ENCODE results near the gene RPE65. TPM values are rescaled to one million over a fixed set of nuclear protein-coding genes. Genes with fewer than 3 reads are reported as not detected.

Gene RPE65
- total and polyA plus RNA-seq, 2 donors (not counting 3 experiments of a cell fraction or from before 2014, with no cell fraction given): not detected

DNA sequence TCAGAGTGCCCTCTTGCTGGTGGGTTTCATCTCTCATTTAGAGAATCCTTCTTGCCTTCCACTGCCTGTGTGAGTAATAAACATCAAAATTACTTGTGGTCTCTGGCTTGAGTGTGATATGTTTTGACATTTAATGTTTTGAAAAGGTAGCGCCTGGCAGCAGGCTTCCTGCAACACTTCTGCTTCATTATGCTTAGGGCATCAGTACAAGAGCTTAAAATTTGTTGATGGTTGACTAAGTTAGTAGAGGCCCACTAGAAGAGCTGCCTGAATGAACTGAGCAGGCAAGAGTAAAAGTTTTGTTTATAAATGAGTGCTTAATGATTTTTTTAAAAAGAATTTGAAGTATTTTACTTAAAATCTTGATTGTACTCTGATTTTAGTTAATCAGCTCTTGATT, 6.4 kb upstream of the RPE65 start:
- Histone ChIP-seq H3K9me3 (replicated peaks; ENCODE audit: control insufficient read depth, insufficient read depth, low read length) (no peaks in the 10 kb centered on the region), H4K20me1 (replicated peaks; ENCODE audit: control insufficient read depth, extremely low read depth, insufficient read depth, low read length) (no peaks in the 10 kb centered on the region), H3K27me3 (ENCODE audit: control insufficient read depth in 2 of 2, insufficient read depth in 2 of 2, low read length in 2 of 2) (no peaks in the 10 kb centered on the region), H2AFZ (ENCODE audit: low read depth, low read length) (no peak overlapping the region), H3K9ac (replicated peaks; ENCODE audit: extremely low read depth, insufficient read depth, low read length) (no peak overlapping the region), H3K9me1 (replicated peaks; ENCODE audit: control insufficient read depth, extremely low read depth, insufficient read depth, low read length) (no peaks in the 10 kb centered on the region), H3K4me3 (replicated peaks in 1 of 3; ENCODE audit: insufficient read depth in 1 of 3, low read depth in 1 of 3, low read length in 3 of 3) (no peak overlapping the region), H3K79me2 (ENCODE audit: control insufficient read depth, insufficient read depth, low read length) (no peaks in the 10 kb centered on the region), H3K4me2 (ENCODE audit: insufficient read depth, low read length) (no peak overlapping the region), H3K27ac (ENCODE audit: insufficient read depth, low read depth, low read length) (no peak overlapping the region), H3K4me1 (ENCODE audit: control insufficient read depth, extremely low read depth, insufficient read depth, low read length) (no peaks in the 10 kb centered on the region), H3K36me3 (ENCODE audit: control insufficient read depth in 2 of 2, extremely low read depth in 1 of 2, insufficient read depth in 2 of 2, low read length in 2 of 2) (no peaks in the 10 kb centered on the region)
- POLR2A ChIA-PET: no interaction called here
- TF ChIP-seq JUN (IDR thresholded peaks at IDR 0.05; ENCODE audit: borderline replicate concordance, insufficient read depth, insufficient read length, low read depth): no peak
- no peak for TF ChIP-seq EZH2 (IDR thresholded peaks at IDR 0.05; ENCODE audit: borderline replicate concordance, low read depth, low read length, severe bottlenecking)
- no peak for TF ChIP-seq POLR2A (IDR thresholded peaks at IDR 0.05; ENCODE audit: low read depth, low read length)
- TF ChIP-seq POLR2AphosphoS5 (IDR thresholded peaks at IDR 0.05; ENCODE audit: insufficient read depth, low read depth, low read length): no peak
- no peak for TF ChIP-seq CTCF (IDR thresholded peaks at IDR 0.05; ENCODE audit: extremely low read depth in 1 of 2, insufficient read depth in 1 of 2, low read depth in 1 of 2, low read length in 2 of 2)
- TF ChIP-seq GATA2 (IDR thresholded peaks at IDR 0.05; ENCODE audit: insufficient read depth, insufficient read length, low read depth, low read length): no peak
- no peak for FAIRE-seq
- CTCF ChIA-PET: interaction anchor here (0.7 to 1.4 kb wide), 2 partner anchors 9 to 14 kb away, joined by 3 to 8 read pairs; no protein-coding TSS in a partner anchor
- DNase-seq (ENCODE audit: low read depth, low spot score): no peak
- dilution Hi-C loops (cut with MboI; ENCODE audit: extremely low pct_ligation_motif_present, low sequenced_read_pairs) (no loop called here), intact Hi-C loops (cut with micrococcal nuclease) (no loop called here)
- BruUV-seq (replicated peaks): no TSS peak

- BruUV-seq (replicated peaks): no TSS peak
- Histone ChIP-seq H3K79me2 (ENCODE audit: control insufficient read depth, insufficient read depth, low read length) (no peaks in the 10 kb centered on the region), H3K9ac (replicated peaks; ENCODE audit: extremely low read depth, insufficient read depth, low read length) (no peak overlapping the region), H2AFZ (ENCODE audit: low read depth, low read length) (no peak overlapping the region), H3K36me3 (ENCODE audit: control insufficient read depth in 2 of 2, extremely low read depth in 1 of 2, insufficient read depth in 2 of 2, low read length in 2 of 2) (no peaks in the 10 kb centered on the region), H3K4me3 (replicated peaks in 1 of 3; ENCODE audit: insufficient read depth in 1 of 3, low read depth in 1 of 3, low read length in 3 of 3) (no peak overlapping the region), H3K27me3 (ENCODE audit: control insufficient read depth in 2 of 2, insufficient read depth in 2 of 2, low read length in 2 of 2) (no peaks in the 10 kb centered on the region), H3K4me1 (ENCODE audit: control insufficient read depth, extremely low read depth, insufficient read depth, low read length) (no peaks in the 10 kb centered on the region), H4K20me1 (replicated peaks; ENCODE audit: control insufficient read depth, extremely low read depth, insufficient read depth, low read length) (no peaks in the 10 kb centered on the region), H3K4me2 (ENCODE audit: insufficient read depth, low read length) (no peak overlapping the region), H3K9me1 (replicated peaks; ENCODE audit: control insufficient read depth, extremely low read depth, insufficient read depth, low read length) (no peaks in the 10 kb centered on the region), H3K9me3 (replicated peaks; ENCODE audit: control insufficient read depth, insufficient read depth, low read length) (no peaks in the 10 kb centered on the region), H3K27ac (ENCODE audit: insufficient read depth, low read depth, low read length) (no peak overlapping the region)
- no peak for FAIRE-seq
- DNase-seq (ENCODE audit: low read depth, low spot score): no peak
- ChIA-PET CTCF (no interaction called here), POLR2A (no interaction called here)
- intact Hi-C loops (cut with micrococcal nuclease): no loop called here
- TF ChIP-seq GATA2 (IDR thresholded peaks at IDR 0.05; ENCODE audit: insufficient read depth, insufficient read length, low read depth, low read length) (no peak), EZH2 (IDR thresholded peaks at IDR 0.05; ENCODE audit: borderline replicate concordance, low read depth, low read length, severe bottlenecking) (no peak), CTCF (IDR thresholded peaks at IDR 0.05; ENCODE audit: extremely low read depth in 1 of 2, insufficient read depth in 1 of 2, low read depth in 1 of 2, low read length in 2 of 2) (no peak)
- dilution Hi-C loops (cut with MboI; ENCODE audit: extremely low pct_ligation_motif_present, low sequenced_read_pairs): no loop called here
These were observed 4.8 kb upstream of the RPE65 start for GRCh38 chr1:68454534-68454933.
